GM08714 (cell line): ENCODE data around the gene DDB1.

ENCODE experiments used
- H3K4me3 ChIP-seq: fragments of 200-500 bp; sonication (Bioruptor generic); 2 replicates; pipeline ENCODE4 v1.5.1; 2014; ENCODE audit warnings: mild to moderate bottlenecking, low read length, inconsistent platforms
- ZNF274 ChIP-seq: IDR thresholded peaks from 2 replicates; pipeline ENCODE4 v1.6.1; 2012; ENCODE audit warnings: mild to moderate bottlenecking, low read depth, low read length

Gene DDB1

GRCh38 chr11:61280883-61281580 lies 51.9 kb downstream of the DDB1 start:
- H3K4me3 ChIP-seq = no peak overlapping the region
- TF ChIP-seq ZNF274 = no peak

GRCh38 chr11:61279934-61280659 lies 52.8 kb downstream of the DDB1 start:
- H3K4me3 ChIP-seq = no peak overlapping the region
- TF ChIP-seq ZNF274 = no peak

DNA sequence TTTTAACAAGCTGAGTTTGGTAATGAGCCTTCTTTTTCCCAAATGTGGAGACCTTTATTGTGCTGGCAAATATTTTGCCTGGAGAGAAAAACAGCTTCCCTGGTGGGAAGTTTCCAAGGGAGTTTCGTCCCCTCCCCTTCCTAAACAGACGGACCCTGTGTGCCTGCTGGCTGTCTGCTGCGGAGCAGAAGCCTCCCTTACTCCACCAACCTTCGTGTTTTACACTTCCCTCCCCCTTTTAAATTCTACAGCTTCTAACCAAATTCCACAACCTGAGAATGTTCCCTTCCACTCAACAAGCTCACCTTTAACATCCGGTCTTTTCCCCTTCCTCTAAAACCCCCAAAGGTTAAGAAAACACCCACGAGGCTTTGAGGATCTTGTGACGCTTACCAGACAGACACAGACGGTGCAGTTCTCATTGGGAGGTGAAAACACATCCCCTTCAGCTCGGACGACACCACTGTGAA lies 54.9 kb downstream of the DDB1 start:
- TF ChIP-seq ZNF274 = no peak
- no peak overlapping the region for H3K4me3 ChIP-seq

GRCh38 chr11:61277186-61278000 lies 55.5 kb downstream of the DDB1 start:
- no peak for TF ChIP-seq ZNF274
- H3K4me3 ChIP-seq = no peak overlapping the region

DNA sequence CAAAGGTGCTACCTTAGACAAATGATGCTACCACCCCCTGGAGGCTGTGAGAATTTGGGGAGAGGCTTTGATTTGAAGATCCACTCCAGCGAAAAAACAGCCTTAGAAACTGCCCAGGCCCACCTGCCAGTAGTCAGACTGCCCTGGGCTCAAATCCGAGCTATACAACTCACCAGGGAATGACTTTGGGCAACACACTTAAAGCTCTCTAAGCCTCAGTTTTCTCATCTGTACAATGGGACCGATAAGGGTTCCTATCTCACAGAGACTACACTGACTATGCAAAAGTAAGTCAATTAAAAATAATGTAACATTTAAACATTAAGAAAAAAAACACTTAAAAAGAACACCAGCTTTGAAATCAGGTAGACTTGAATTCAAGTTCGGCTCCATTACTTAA lies 57.7 kb downstream of the DDB1 start:
- no peak overlapping the region for H3K4me3 ChIP-seq
- no peak for TF ChIP-seq ZNF274

DNA sequence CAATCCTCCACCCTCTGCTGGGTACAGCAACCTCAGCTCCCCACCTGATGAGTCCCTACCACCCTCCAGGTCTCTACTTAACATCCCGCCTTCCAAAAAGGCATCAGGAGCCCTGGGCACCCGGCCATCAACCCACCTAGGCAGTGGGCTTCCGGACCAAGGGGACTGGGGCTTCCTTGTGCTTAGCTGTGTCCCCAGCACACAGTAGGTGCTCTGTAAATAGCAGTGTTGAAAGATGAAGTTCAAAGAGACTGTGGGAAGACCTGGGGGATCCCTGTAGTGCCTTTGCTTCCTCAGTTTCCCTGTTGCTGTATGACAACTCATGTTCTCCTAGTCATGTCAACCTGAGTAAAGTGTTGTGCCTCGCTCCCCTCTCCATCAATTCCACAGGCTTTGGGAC lies 58.8 kb downstream of the DDB1 start:
- no peak for TF ChIP-seq ZNF274
- H3K4me3 ChIP-seq = no peak overlapping the region

- H3K4me3 ChIP-seq = no peak overlapping the region
- no peak for TF ChIP-seq ZNF274
These were observed 59.5 kb downstream of the DDB1 start for GRCh38 chr11:61273178-61274078.

- TF ChIP-seq ZNF274 = no peak
- no peak overlapping the region for H3K4me3 ChIP-seq
These were observed 60.2 kb downstream of the DDB1 start for GRCh38 chr11:61272731-61273130.

DNA sequence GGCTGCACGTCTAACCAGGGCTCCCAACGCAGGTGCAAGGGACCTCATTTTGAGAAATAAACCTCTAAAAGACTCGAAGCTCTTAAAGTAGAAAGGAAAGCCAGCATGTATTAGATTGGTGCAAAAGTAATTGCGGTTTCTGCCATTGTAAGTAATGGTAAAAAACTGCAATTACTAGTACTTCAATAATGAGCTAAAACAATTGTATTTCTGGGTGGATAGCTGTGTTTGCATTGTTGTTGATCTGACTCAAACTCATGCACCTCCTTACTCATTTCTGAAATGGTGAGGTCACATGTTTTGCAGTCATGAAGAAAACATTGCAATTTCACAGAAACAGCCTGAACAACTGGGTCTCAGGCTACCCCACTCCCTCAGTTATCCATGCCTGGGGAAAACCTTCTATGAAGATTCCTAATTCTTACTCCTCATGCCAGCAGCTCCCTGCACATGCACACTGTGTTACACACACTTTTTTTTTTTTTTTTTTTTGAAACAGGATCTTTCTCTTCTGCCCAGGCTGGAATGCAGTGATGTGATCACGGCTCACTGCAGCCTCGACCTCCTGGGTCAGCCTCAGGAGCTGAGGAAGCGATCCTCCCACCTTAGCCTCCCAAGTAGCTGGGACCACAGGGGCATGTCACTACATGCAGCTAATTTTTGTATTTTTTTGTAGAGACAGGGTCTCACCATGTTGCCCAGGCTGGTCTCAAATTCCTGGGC lies 62.4 kb downstream of the DDB1 start:
- no peak for TF ChIP-seq ZNF274
- no peak overlapping the region for H3K4me3 ChIP-seq

GRCh38 chr11:61268588-61269250 lies 64.2 kb downstream of the DDB1 start:
- H3K4me3 ChIP-seq = no peak overlapping the region
- TF ChIP-seq ZNF274 = no peak

DNA sequence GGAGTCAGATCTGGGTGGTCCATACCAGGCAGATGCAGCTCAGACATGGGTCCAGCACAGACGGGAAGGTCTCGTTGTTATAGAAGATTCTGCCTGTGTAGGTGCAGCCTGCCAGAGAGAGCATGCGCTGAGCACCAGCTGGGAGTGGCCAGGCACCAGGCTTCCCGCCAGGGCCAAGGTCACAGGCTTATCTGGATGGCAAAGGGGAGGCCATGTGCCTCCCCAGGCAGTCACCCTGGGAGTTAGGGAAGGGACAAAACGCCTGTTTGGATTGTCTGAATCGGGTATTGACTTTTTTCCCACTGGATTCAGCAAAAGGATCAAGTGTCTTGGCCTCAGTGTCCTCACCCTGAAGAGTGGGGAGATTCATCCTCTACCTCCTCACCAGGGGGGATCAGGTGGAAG lies 65.5 kb downstream of the DDB1 start:
- TF ChIP-seq ZNF274 = no peak
- H3K4me3 ChIP-seq = no peak overlapping the region

- TF ChIP-seq ZNF274 = no peak
- H3K4me3 ChIP-seq = no peak overlapping the region
These were observed 66.3 kb downstream of the DDB1 start for GRCh38 chr11:61266602-61267001.
